ENCODE results near the gene ZBP1.

DNA sequence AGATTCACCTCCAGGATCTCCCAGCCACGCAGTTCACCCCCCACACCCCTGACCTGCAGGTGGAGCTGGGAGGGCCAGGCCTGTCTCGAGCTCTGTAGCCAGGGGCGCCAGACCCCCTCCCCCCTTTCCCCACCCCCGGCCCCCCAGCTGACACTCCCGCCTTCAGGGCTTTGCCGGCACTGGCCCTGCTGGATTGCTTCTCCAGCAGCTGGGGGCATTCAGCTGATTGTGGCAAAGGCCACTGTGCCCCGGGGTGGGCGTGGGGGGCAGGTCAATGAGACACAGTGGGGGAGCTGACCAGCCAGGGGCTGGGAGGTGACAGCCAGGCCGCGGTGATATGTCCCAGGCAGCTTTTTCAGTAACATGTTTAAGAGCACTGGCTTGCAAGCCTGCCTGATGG, 22.2 kb downstream of the ZBP1 start:
- TF ChIP-seq PPARA (CRISPR knock-in tag; IDR thresholded peaks at IDR 0.05; ENCODE audit: borderline replicate concordance) (no peak), TOX (CRISPR knock-in tag; IDR thresholded peaks at IDR 0.05; ENCODE audit: borderline replicate concordance) (no peak), ZFP3 (CRISPR knock-in tag; IDR thresholded peaks at IDR 0.05) (no peak)
- TF ChIP-seq, protein P1, sequence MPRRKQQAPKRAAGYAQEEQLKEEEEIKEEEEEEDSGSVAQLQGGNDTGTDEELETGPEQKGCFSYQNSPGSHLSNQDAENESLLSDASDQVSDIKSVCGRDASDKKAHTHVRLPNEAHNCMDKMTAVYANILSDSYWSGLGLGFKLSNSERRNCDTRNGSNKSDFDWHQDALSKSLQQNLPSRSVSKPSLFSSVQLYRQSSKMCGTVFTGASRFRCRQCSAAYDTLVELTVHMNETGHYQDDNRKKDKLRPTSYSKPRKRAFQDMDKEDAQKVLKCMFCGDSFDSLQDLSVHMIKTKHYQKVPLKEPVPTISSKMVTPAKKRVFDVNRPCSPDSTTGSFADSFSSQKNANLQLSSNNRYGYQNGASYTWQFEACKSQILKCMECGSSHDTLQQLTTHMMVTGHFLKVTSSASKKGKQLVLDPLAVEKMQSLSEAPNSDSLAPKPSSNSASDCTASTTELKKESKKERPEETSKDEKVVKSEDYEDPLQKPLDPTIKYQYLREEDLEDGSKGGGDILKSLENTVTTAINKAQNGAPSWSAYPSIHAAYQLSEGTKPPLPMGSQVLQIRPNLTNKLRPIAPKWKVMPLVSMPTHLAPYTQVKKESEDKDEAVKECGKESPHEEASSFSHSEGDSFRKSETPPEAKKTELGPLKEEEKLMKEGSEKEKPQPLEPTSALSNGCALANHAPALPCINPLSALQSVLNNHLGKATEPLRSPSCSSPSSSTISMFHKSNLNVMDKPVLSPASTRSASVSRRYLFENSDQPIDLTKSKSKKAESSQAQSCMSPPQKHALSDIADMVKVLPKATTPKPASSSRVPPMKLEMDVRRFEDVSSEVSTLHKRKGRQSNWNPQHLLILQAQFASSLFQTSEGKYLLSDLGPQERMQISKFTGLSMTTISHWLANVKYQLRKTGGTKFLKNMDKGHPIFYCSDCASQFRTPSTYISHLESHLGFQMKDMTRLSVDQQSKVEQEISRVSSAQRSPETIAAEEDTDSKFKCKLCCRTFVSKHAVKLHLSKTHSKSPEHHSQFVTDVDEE (CRISPR knock-in tag; IDR thresholded peaks at IDR 0.05) = no peak
- TF ChIP-seq, protein P2, sequence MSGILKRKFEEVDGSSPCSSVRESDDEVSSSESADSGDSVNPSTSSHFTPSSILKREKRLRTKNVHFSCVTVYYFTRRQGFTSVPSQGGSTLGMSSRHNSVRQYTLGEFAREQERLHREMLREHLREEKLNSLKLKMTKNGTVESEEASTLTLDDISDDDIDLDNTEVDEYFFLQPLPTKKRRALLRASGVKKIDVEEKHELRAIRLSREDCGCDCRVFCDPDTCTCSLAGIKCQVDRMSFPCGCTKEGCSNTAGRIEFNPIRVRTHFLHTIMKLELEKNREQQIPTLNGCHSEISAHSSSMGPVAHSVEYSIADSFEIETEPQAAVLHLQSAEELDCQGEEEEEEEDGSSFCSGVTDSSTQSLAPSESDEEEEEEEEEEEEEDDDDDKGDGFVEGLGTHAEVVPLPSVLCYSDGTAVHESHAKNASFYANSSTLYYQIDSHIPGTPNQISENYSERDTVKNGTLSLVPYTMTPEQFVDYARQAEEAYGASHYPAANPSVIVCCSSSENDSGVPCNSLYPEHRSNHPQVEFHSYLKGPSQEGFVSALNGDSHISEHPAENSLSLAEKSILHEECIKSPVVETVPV (CRISPR knock-in tag; IDR thresholded peaks at IDR 0.05) = no peak

Measured in SK-N-SH treated with all-trans-retinoic acid at 6 μM for 48 hours (cell line).